Kidney capillary endothelial cell (primary cell): ENCODE measurements around the gene P2RX6.
"Not testable (repeated sequence)": the region's sequence is repeated elsewhere in the genome, so short reads cannot be mapped to it uniquely, and the experiment has no call there.

ENCODE experiments used
- DNase-seq: peaks from one replicate; pipeline ENCODE4 v3.0.0-alpha.2; 2018; ENCODE audit warnings: low spot score

P2RX6 gene

GRCh38 chr22:21031545-21032036 is 16.6 kb downstream of the P2RX6 start:
- DNase-seq = no peak

DNA sequence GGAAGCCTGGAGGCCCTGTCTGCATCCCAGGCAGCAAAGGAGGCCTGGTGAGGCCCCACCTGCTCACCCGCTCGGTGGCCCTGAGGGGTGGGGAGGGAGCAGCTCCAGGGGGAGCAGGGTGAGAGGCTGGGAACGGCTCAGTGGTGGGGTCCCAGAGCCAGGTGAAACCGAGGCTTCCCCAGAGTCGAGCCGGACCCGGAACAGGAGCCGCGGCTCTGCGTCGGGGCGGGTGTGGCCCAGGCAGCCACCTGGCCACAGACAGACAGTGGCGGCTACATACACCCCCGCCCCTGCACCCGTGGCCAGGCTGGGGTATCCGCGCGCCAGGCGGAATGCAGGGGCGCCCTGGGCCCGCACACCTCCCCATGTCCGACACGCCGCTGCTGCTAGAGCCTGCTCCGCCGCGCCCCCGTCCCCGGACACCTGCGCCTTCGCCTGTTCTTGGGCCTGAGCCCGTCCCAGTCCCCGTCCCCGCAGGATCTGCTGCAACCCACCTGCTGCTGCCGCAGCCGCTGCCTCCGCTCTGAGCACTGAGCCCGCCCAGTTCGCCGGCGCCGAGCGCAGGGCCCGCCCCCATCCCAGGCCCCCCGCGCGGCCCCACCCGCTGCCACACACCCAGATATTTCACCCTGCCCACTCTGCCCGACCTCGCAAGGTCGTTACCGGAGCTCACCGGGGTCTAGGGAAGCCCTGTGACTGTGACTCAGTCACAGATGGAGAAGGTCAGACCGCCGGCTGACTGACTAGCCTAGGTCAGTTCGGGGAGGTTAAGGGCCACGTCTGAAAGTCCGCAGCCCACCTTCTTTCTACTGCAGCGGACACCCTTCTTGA is 17.3 kb downstream of the P2RX6 start, which contains the start of gene SLC7A4:
TSS of gene SLC7A4 (minus strand) at position 525 of the 831 bp plus-strand sequence. CDS start 749 bp downstream, outside the sequence.
- no peak for DNase-seq

- DNase-seq = no peak
These were observed 18.1 kb downstream of the P2RX6 start for GRCh38 chr22:21032868-21033688.

DNA sequence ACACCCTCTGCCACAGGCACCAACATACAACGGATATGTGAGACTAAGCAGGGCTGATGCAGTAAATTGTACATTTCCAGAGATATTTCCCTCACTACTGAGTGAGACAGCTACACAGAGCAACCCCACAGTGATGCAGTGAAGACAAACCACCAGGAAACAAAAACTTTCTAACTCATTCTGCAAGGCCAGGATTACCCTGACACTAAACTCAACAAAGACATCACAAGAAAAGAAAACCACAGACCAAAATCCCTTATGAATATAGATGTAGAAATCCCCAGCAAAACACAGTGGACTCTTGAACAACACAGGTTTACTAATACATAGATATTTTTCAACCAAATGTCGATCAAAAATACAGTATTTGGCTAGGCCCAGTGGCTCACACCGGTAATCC is 18.9 kb downstream of the P2RX6 start:
- DNase-seq = no peak

- no peak for DNase-seq
These were observed 20.0 kb downstream of the P2RX6 start for GRCh38 chr22:21034989-21035388.

DNA sequence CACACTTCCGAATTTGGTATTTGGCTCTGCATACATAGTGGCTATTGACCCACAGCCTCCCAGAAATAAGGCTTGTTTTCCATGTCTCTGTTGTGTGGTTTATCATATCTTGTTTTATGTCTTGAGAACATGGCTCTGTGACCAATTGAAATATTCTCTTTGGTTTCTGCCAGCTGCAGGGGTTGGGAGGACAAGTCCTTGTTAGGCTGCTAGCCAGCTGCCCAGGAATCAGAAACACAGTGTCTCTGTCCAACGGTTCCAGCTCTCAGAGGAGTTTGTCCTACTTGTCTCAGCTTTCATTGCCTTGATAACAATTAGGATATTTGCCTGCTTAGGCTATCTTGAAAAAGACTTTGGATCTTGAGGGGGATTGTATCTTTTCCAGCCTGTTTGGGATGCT is 23.4 kb downstream of the P2RX6 start:
- no peak for DNase-seq

DNA sequence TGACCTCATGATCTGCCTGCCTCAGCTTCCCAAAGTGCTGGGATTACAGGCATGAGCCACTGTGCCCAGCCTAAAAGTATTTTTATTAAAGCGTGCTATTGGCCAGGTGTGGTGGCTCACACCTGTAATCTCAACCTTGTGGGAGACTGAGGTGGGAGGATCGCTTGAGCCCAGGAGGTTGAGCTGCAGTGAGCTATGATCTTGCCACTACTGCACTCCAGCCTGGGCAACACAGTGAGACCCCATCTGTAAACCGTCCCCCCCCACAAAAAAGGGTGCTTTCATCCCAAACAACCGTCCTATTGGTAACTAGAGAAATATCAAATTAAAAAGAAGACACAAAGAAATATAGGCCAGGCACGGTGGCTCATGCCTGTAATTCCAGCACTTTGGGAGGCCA is 24.2 kb downstream of the P2RX6 start:
- not testable (repeated sequence) for DNase-seq

GRCh38 chr22:21041937-21042336 is 27.0 kb downstream of the P2RX6 start:
- DNase-seq = no peak

- peak; percentile 17 for DNase-seq
These were observed 28.3 kb downstream of the P2RX6 start for GRCh38 chr22:21042978-21043859.

DNA sequence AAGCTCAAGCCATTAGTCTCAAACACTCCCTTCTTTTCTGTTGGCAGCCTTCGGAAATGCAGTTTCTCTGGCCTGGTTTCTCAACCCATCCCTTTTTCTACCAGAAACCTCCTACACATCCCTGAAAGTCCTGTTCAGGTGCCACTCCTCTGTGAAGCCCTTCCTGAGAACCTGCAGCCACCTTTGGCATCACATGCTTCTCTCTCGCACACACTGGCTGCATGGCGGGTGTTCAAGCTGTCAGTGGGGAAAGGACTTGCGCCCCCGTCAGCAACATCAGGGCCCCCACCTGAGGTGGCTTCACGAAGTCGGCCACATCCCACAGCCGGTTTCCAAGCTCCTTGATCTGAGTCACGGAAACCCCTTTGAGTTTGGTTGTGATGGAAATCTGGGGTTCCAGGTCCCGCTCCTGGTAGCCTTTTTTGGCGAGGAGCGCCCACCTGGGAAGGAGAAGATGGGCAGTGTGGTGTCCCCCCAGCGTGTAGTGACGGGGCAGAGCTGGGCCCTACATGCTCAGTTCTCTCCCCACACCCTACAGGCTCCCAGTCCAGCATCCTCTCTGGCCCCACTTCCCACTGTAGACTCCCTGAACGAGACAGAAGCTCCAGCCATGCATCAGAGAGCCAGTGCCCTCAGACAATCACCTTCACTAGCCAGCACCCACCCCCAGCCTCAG is 29.0 kb downstream of the P2RX6 start:
- DNase-seq = no peak

- no peak for DNase-seq
These were observed 30.1 kb downstream of the P2RX6 start for GRCh38 chr22:21044931-21045584.

DNA sequence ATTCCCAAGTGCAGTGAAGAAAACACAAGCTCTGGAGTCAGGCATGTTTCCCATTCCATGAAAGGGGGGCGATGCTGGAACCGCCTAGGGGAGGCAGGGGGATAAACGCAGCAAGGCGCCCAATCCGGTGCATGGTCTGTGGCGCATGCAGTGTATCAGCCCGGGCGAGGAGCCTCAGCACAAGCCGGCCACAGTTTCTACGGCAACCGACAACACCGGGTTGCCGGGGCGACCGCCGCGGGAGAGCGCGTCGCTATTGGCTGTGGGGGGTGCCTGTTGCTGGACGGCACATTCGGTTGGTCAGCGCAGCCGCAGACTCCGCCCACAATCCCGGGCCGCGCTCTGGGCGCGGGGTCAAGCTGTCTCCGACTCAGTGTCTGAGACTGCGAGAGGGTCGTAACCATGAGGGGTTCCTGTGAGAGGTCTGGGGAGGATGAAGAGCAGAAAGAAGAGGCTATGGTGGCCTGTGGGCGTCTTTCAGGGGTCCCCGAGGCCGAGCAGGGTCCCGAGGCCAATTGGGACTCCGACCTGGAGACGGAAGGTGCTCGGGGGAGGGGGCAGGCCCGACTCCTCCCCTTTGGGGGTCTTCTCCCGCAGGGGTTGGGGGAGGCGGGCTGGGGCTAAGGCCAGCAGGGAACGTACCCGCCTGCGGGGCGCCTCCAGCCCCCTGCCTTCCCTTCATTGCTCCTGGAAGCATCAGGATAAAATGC is 30.8 kb downstream of the P2RX6 start, which contains the start of gene LRRC74B:
TSS of gene LRRC74B (plus strand) at position 362 of the 710 bp plus-strand sequence. CDS start at position 403, 41 bp downstream.
- peak; percentile 82 for DNase-seq

GRCh38 chr22:21047035-21047661 is 32.2 kb downstream of the P2RX6 start:
- DNase-seq = no peak

- DNase-seq = no peak
These were observed 32.8 kb downstream of the P2RX6 start for GRCh38 chr22:21047730-21048129.

GRCh38 chr22:21048448-21048847 is 33.5 kb downstream of the P2RX6 start:
- not testable (repeated sequence) for DNase-seq

DNA sequence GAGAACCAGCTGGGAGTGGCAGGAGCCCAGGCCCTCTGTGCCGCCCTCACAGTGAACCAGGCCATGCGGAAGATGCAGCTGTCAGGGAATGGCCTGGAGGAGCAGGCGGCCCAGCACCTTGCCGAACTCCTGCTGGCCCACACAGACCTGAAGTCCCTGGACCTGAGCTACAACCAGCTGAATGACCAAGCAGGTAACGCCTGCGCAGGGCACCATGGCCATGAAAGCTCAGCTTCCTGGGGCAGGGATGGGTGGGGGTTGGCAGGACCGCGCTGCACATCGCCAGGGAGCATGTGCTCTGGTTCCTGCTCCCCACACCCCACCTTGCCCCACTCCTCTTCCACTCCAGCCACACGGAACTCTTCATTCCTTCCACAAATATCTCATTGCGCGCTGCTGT is 34.0 kb downstream of the P2RX6 start:
- not testable (repeated sequence) for DNase-seq

DNA sequence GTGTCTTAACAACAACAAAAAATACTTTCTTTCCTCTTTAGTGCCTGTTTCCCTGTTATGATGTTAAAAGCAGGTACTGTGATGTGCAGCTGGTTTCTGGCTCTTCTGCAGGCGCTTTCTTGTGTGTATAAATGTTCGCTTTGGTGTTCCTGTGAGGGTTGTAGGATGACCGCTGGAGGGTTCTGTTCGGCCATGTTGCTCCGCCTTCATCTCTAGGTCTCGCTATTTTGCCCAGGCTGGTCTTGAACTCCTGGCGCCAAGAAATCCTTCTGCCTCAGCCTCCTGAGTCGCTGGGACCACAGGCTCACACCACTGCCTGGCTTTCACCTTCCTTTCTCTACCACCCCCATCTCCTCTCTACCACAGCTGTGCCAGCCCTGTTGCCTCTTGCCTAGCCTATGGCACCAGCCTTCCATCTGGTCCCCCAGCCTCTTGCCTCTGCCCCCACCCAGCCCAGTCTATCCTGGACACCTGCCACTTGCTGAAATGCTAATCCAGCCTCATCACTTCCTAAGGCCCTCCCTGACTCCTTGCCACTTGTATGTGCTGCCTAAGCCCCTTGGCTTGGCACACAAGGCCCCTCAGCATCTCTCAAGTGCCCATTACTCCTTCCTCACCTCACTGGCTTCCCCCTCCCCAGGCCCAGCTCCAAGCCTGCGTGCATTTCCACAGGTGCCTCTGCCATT is 36.3 kb downstream of the P2RX6 start:
- DNase-seq = no peak

GRCh38 chr22:21051831-21052400 is 37.0 kb downstream of the P2RX6 start:
- no peak for DNase-seq
